Hepatocyte (in vitro differentiated cells): ENCODE measurements around the gene RNF166.

ENCODE experiments used
- EZH2 ChIP-seq: fragments of 200-600 bp; sonication (generic); IDR thresholded peaks from 2 replicates; pipeline ENCODE4 v1.6.1; 2016; ENCODE audit warnings: antibody characterized with exemption, mild to moderate bottlenecking, borderline replicate concordance
- EZH2phosphoT487 ChIP-seq: fragments of 200-600 bp; sonication (generic); IDR thresholded peaks from one replicate; pipeline ENCODE4 v1.6.1; 2018; ENCODE audit warnings: antibody characterized with exemption, mild to moderate bottlenecking, low read depth, moderate library complexity; ENCODE audit not compliant: unreplicated experiment, severe bottlenecking
- TF ChIP-seq, protein P1 (sequence below): fragments of 200-600 bp; sonication (generic); IDR thresholded peaks from 2 replicates; pipeline ENCODE4 v1.5.1; 2016; ENCODE audit warnings: antibody characterized with exemption, mild to moderate bottlenecking; ENCODE audit not compliant: poor library complexity

DNA sequence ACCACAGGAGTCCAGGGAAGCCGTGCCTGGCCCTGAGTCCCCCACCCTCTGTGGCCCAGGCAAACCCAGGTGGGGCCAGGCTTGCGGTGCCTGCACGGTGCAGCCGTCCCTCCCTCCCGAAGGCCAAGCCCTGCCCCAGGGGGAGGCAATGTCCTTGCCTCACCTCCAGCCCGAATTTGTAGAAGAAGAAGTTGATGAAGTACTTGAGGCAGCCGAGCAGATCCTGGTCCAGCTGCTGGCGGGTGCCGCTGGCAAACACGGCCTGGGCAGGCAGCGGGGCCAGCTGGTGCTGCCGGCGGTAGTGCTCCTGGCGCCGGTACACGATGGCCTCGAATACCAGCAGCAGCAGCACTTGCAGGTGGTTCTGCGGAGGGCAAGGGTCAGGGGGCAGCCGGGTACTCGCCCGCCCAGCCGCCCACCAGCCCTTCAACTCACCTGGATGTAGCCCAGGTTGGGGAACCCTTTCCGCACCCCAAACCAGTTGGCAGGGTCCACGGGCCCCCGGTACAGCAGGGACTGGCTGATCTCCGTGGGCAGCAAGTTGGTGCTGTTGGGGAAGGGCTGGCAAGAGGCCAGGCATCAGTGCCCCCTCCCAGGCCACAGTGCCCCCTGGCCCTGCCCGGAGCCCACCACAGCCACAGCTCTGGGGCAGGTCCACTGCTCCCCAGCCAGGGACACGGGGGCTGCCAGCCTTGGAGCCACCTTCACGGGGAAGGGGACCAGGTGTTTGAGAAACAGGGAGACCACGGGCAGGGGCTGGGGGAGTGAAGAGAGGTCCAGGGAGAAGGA lies 26.2 kb upstream of the RNF166 start:
- TF ChIP-seq, protein P1, sequence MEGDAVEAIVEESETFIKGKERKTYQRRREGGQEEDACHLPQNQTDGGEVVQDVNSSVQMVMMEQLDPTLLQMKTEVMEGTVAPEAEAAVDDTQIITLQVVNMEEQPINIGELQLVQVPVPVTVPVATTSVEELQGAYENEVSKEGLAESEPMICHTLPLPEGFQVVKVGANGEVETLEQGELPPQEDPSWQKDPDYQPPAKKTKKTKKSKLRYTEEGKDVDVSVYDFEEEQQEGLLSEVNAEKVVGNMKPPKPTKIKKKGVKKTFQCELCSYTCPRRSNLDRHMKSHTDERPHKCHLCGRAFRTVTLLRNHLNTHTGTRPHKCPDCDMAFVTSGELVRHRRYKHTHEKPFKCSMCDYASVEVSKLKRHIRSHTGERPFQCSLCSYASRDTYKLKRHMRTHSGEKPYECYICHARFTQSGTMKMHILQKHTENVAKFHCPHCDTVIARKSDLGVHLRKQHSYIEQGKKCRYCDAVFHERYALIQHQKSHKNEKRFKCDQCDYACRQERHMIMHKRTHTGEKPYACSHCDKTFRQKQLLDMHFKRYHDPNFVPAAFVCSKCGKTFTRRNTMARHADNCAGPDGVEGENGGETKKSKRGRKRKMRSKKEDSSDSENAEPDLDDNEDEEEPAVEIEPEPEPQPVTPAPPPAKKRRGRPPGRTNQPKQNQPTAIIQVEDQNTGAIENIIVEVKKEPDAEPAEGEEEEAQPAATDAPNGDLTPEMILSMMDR: no peak
- TF ChIP-seq EZH2 (no peak), EZH2phosphoT487 (no peak)
